GM21619 (cell line): ENCODE results near the gene ASIC2.

Source experiments
- ATAC-seq: cut with Tn5 transposase; IDR thresholded peaks from one replicate; pipeline ENCODE4 v1.9.1; 2021; ENCODE audit not compliant: unreplicated experiment

ASIC2 gene

GRCh38 chr17:33258296-33258695 is 34.8 kb downstream of the ASIC2 start:
- ATAC-seq, result no peak

- ATAC-seq, result no peak
These were observed 47.9 kb downstream of the ASIC2 start for GRCh38 chr17:33245183-33245582.

GRCh38 chr17:33243732-33244131 is 49.4 kb downstream of the ASIC2 start:
- ATAC-seq, result no peak

- ATAC-seq, result no peak
These were observed 50.5 kb downstream of the ASIC2 start for GRCh38 chr17:33242375-33243124.

- no peak for ATAC-seq
These were observed 51.7 kb downstream of the ASIC2 start for GRCh38 chr17:33241390-33241789.

- ATAC-seq, result no peak
These were observed 52.7 kb downstream of the ASIC2 start for GRCh38 chr17:33240362-33240761.

GRCh38 chr17:33239702-33240101 is 53.4 kb downstream of the ASIC2 start:
- no peak for ATAC-seq

- no peak for ATAC-seq
These were observed 58.0 kb downstream of the ASIC2 start for GRCh38 chr17:33234930-33235685.

- ATAC-seq, result no peak
These were observed 58.9 kb downstream of the ASIC2 start for GRCh38 chr17:33234233-33234632.

GRCh38 chr17:33233811-33234177 is 59.3 kb downstream of the ASIC2 start:
- no peak for ATAC-seq

- ATAC-seq, result no peak
These were observed 63.6 kb downstream of the ASIC2 start for GRCh38 chr17:33229499-33229898.

GRCh38 chr17:33229028-33229427 is 64.1 kb downstream of the ASIC2 start:
- ATAC-seq, result no peak

- no peak for ATAC-seq
These were observed 64.5 kb downstream of the ASIC2 start for GRCh38 chr17:33228548-33228947.

- no peak for ATAC-seq
These were observed 65.2 kb downstream of the ASIC2 start for GRCh38 chr17:33227911-33228310.

GRCh38 chr17:33225994-33226393 is 67.1 kb downstream of the ASIC2 start:
- no peak for ATAC-seq

GRCh38 chr17:33225509-33225908 is 67.6 kb downstream of the ASIC2 start:
- no peak for ATAC-seq

GRCh38 chr17:33220036-33220435 is 73.1 kb downstream of the ASIC2 start:
- no peak for ATAC-seq

- no peak for ATAC-seq
These were observed 74.1 kb downstream of the ASIC2 start for GRCh38 chr17:33218698-33219601.

- ATAC-seq, result no peak
These were observed 75.2 kb downstream of the ASIC2 start for GRCh38 chr17:33217891-33218290.

GRCh38 chr17:33214996-33215395 is 78.1 kb downstream of the ASIC2 start:
- no peak for ATAC-seq

GRCh38 chr17:33210285-33210684 is 82.8 kb downstream of the ASIC2 start:
- ATAC-seq, result no peak
